AG04449 (cell line): ENCODE measurements around the gene RIPK1.
"Not testable (repeated sequence)": the region's sequence is repeated elsewhere in the genome, so short reads cannot be mapped to it uniquely, and the experiment has no call there.

Experiments used
- CTCF ChIA-PET: fragments of 350-600 bp; formaldehyde crosslinking; extraction: SDS; loops from one replicate; lab custom pipeline; 2021; ENCODE audit warnings: antibody characterized with exemption; lab: Yijun Ruan, JAX
- POLR2A ChIA-PET: fragments of 400-600, 350-600 bp; formaldehyde crosslinking; extraction: SDS; loops from one replicate; lab custom pipeline; 2020; ENCODE audit warnings: antibody characterized with exemption, inconsistent platforms; lab: Yijun Ruan, JAX
- DNase-seq: peaks from one replicate; pipeline ENCODE4 v3.0.0-alpha.2; 2010; ENCODE audit warnings: low read depth, low spot score
- H3K4me3 ChIP-seq: 2 replicates; pipeline ENCODE4 v1.5.1; 2011; ENCODE audit warnings: low read depth, mild to moderate bottlenecking, control low read depth, low read length
- CTCF ChIP-seq: IDR thresholded peaks from one replicate; pipeline ENCODE4 v1.5.1; 2011; ENCODE audit warnings: mild to moderate bottlenecking, moderate library complexity, low read length, control low read depth, inconsistent platforms; ENCODE audit not compliant: insufficient read depth; ENCODE audit errors: missing control alignments

RIPK1 gene

GRCh38 chr6:3045369-3045768 lies 22.9 kb upstream of the RIPK1 start:
- no peak overlapping the region for H3K4me3 ChIP-seq
- no peak for DNase-seq
- ChIA-PET CTCF (interaction anchor here (0.6 to 1.7 kb wide), 4 partner anchors 26 to 93 kb away, joined by 3 to 5 read pairs (median 4); no protein-coding TSS in a partner anchor), POLR2A (no interaction called here)
- TF ChIP-seq CTCF: no peak

- ChIA-PET POLR2A (no interaction called here), CTCF (interaction anchor here (0.6 to 1.7 kb wide), 5 partner anchors 12 to 93 kb away, joined by 3 to 5 read pairs (median 4); no protein-coding TSS in a partner anchor)
- no peak overlapping the region for H3K4me3 ChIP-seq
- no peak for DNase-seq
- TF ChIP-seq CTCF: no peak
Observed at GRCh38 chr6:3045777-3046176, 22.5 kb upstream of the RIPK1 start.

- ChIA-PET POLR2A (no interaction called here), CTCF (interaction anchor here (0.6 to 1.7 kb wide), 5 partner anchors 11 to 94 kb away, joined by 3 to 5 read pairs (median 4); no protein-coding TSS in a partner anchor)
- no peak for TF ChIP-seq CTCF
- no peak for DNase-seq
- no peak overlapping the region for H3K4me3 ChIP-seq
Observed at GRCh38 chr6:3046295-3046694, 22.0 kb upstream of the RIPK1 start.

- DNase-seq, POLR2A ChIA-PET, H3K4me3 ChIP-seq: not testable (repeated sequence)
- CTCF ChIA-PET: interaction anchor here (1.0 kb wide), 2 partner anchors 46 to 96 kb away, joined by 4 to 6 read pairs; no protein-coding TSS in a partner anchor
Observed at GRCh38 chr6:3048009-3048408, 20.3 kb upstream of the RIPK1 start.

GRCh38 chr6:3052481-3053230 lies 15.6 kb upstream of the RIPK1 start:
- TF ChIP-seq CTCF: no peak
- H3K4me3 ChIP-seq: no peak overlapping the region
- DNase-seq: no peak
- CTCF ChIA-PET: interaction anchor here (0.7 to 7.4 kb wide), 6 partner anchors 23 to 65 kb away, joined by 3 to 69 read pairs (median 4); partner anchors contain the start of gene NQO2
- POLR2A ChIA-PET: interaction anchor here (0.8 kb wide), 1 partner anchor 51 kb away, joined by 3 read pairs; no protein-coding TSS in a partner anchor

GRCh38 chr6:3053231-3053508 lies 15.1 kb upstream of the RIPK1 start:
- no peak for DNase-seq
- TF ChIP-seq CTCF: no peak
- CTCF ChIA-PET: interaction anchor here (0.7 to 7.4 kb wide), 11 partner anchors 20 to 207 kb away, joined by 3 to 69 read pairs (median 4); partner anchors contain the start of gene NQO2
- POLR2A ChIA-PET: interaction anchor here (0.8 to 1.5 kb wide), 3 partner anchors 51 to 63 kb away, joined by 3 to 6 read pairs (median 4); partner anchors contain the start of gene NQO2
- peak overlapping the region; percentile 55 for H3K4me3 ChIP-seq

GRCh38 chr6:3054229-3055157 lies 13.8 kb upstream of the RIPK1 start:
- not testable (repeated sequence) for DNase-seq
- peak overlapping the region; percentile 50 for H3K4me3 ChIP-seq
- CTCF ChIA-PET: interaction anchor here (1.0 to 7.4 kb wide), 7 partner anchors 21 to 208 kb away, joined by 3 to 69 read pairs (median 7); partner anchors contain the start of gene NQO2

GRCh38 chr6:3055158-3055499 lies 13.2 kb upstream of the RIPK1 start:
- H3K4me3 ChIP-seq, DNase-seq, POLR2A ChIA-PET: not testable (repeated sequence)
- CTCF ChIA-PET: interaction anchor here (2.4 to 7.4 kb wide), 3 partner anchors 54 to 62 kb away, joined by 12 to 69 read pairs (median 14); partner anchors contain the start of gene NQO2

More at GRCh38 chr6:3054229-3055157, 13.8 kb upstream of the RIPK1 start:
- POLR2A ChIA-PET: interaction anchor here (1.0 to 1.5 kb wide), 2 partner anchors 55 to 65 kb away, joined by 4 to 6 read pairs; partner anchors contain the start of gene NQO2
